Epithelial cell of esophagus (primary cell): Measurements from ENCODE around the gene THSD4.

Source experiments
- DNase-seq: peaks from one replicate; pipeline ENCODE4 v3.0.0; 2010; ENCODE audit warnings: low read depth
- H3K4me3 ChIP-seq: 2 replicates; pipeline ENCODE4 v1.5.1; 2011; ENCODE audit warnings: mild to moderate bottlenecking, low read length, control low read depth
- TF ChIP-seq, protein P1 (sequence below): IDR thresholded peaks from 2 replicates; pipeline ENCODE4 v1.5.1; 2011; ENCODE audit warnings: low read depth, mild to moderate bottlenecking, low read length, control low read depth, inconsistent platforms; ENCODE audit not compliant: insufficient read depth; ENCODE audit errors: missing control alignments

THSD4 gene

DNA sequence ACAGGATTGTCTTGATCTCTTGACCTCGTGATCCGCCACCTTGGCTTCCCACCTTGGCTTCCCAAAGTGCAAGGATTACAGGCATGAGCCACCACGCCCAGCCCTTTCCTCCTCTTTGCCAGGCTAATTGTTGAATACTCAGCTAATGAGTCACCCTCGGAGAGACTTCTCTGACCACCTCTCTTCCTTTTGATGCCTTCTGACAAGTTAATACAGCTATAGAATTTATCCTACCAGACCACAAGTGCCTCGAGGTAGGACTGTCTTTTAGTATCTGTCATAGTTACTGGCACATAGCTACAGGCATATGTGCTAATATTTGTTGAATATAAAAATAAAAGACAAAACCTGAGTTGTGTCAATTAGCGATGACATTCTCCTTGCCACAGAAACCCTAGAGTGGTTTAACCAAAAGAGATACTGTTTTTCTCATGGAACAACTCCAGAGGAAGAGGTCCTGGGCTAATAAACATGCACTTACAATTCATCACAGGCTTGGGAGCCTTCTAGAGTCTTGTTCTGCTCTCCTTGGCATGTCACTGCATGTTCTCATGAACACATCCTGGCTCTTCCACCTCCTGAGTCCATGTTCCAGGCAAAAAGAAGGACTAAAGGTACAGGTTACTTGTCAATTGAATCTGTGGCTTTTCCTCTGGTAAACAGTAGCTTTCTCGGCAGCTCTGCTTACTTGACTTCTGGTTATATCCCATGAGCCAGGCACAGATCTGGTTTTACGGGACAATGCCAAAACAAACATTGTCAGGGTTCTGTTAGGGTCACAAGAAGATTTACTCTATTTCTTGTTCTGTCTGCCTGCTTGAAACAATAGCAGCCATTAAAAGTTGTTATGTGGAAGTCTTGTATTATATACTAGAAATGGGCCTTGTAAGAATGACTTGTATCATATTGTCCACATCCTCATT lies 332.3 kb downstream of the THSD4 start:
- DNase-seq = peak; percentile 97
- TF ChIP-seq, protein P1, sequence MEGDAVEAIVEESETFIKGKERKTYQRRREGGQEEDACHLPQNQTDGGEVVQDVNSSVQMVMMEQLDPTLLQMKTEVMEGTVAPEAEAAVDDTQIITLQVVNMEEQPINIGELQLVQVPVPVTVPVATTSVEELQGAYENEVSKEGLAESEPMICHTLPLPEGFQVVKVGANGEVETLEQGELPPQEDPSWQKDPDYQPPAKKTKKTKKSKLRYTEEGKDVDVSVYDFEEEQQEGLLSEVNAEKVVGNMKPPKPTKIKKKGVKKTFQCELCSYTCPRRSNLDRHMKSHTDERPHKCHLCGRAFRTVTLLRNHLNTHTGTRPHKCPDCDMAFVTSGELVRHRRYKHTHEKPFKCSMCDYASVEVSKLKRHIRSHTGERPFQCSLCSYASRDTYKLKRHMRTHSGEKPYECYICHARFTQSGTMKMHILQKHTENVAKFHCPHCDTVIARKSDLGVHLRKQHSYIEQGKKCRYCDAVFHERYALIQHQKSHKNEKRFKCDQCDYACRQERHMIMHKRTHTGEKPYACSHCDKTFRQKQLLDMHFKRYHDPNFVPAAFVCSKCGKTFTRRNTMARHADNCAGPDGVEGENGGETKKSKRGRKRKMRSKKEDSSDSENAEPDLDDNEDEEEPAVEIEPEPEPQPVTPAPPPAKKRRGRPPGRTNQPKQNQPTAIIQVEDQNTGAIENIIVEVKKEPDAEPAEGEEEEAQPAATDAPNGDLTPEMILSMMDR = no peak
- peak overlapping the region; percentile 9 for H3K4me3 ChIP-seq

DNA sequence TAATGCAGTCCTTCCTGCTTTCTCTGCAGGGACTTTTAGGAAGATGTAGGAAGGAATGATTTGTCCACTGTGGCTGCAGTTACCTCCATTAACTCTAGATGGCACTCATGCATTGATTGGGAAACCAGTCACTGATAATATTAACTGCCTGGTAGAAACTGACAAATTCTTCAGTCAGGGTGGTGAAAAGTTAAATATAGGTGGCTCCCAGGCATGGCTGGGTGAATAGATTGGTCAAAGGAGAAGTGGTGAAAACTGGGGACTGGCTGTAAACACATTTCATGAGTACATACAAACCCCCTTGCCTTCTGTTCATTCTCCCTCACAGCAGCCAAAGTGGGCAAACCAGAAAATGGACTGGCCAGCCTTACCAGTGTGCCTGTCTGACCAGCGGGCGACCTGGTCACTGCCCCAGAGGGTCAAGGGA lies 333.4 kb downstream of the THSD4 start:
- no peak overlapping the region for H3K4me3 ChIP-seq
- DNase-seq = peak; percentile 83

DNA sequence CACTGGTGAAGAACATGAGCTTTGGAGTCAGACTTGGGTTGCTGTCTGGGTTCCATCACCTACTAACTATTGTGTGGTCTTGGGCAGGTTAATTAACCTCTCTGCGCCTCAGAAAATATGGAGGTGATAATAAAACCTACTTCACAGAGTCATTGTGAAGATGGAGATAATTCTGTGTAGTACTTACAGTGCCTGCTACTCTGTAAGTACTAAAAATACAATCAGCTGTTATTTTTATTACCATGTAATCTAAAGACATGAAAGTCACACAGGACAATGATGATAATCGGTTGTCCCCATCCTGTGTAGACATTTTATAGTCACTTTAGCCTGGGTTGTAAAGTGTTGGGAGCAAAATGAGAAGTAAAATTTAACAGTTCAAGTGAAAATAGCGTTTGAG lies 334.1 kb downstream of the THSD4 start:
- no peak for DNase-seq
- no peak overlapping the region for H3K4me3 ChIP-seq
- TF ChIP-seq, protein P1 = no peak

More for the DNA sequence above, 333.4 kb downstream of the THSD4 start:
- TF ChIP-seq, protein P1 = peak; percentile 96

DNA sequence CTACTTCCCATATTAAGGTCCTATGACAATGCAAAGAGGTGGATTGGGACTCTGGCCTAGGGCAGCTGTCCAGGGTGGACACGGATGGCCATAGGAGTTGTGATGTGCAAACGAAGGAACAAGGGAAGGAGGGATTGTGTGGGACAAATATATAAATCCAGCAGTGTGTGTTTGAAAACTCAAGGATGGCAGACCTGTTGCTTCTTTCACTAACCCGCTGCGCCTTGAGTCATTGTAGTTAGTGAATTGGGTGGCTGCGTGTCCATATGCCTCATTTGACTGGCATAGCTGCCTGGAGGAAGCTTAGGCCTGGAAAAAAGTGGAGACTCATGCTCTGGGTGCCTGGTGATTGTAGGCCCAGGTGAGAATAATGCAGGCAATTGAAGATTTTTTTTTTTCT lies 334.7 kb downstream of the THSD4 start:
- TF ChIP-seq, protein P1 = no peak
- no peak for DNase-seq
- H3K4me3 ChIP-seq = no peak overlapping the region

DNA sequence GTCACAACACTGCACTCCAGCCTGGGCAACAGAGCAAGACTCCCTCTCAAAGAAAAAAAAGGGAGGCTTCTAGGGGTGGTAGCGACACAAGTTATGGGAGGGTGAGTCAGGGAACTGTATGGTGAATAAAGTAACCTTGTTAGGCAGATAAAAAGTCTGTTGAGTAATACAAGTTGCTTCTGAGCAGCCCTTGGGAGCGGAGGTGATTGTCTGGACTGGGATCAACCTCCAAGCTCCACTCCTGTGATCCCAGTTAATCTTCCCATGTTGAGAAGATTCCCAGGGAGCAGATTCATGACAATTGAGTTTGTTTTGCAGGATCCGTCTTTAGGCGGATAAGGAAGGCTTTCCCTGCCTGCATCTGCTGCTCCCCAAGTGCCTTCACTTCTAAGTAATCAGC lies 335.9 kb downstream of the THSD4 start:
- TF ChIP-seq, protein P1 = no peak
- H3K4me3 ChIP-seq = no peak overlapping the region
- no peak for DNase-seq

DNA sequence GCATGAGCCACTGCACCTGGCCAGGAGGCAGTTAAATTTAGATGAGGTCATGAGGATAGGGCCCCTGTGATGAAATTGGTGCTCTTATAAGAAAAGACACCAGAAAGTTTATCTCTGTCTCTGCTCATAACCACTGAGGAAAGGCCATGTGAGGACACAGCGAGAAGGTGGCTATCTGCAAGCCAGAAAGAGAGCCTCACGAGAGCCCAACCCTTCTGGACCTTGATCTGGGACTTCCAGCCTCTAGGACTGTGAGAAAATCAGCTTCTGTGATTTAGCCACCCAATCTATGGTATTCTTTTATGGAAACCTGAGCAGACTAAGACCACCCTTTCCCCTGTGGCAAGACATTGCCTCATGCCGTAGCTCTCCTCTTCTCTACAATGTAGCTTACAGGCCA lies 337.6 kb downstream of the THSD4 start:
- TF ChIP-seq, protein P1 = no peak
- H3K4me3 ChIP-seq = no peak overlapping the region
- DNase-seq = no peak
